ENCODE data around the gene MMP12.
A peak's percentile ranks its signal among the peaks of the same experiment; 100 is the strongest.

The MMP12 gene

GRCh38 chr11:102850973-102851745 is 23.6 kb downstream of the MMP12 start:
- DNase-seq (ENCODE audit: low read depth): peak; percentile 92

DNA sequence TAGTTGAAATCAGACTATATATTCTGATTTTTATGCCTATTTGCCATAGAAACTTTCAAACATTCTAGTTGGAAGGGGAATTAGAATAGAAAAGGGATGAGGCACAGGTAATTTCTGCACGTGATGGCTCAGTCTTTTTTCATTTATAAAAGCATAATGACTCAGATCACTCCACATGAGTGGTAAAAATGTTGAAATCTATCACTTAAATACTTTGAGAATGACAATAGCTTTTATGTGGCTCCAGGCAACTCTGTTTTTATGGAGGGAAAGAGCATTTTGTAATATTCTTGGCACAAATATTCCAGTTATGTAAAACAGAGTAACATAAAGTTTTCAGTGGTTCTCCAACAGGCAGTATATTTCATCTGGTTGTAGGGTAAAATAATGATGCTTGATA is 25.5 kb downstream of the MMP12 start:
- peak; percentile 73 for DNase-seq (ENCODE audit: low read depth)

DNA sequence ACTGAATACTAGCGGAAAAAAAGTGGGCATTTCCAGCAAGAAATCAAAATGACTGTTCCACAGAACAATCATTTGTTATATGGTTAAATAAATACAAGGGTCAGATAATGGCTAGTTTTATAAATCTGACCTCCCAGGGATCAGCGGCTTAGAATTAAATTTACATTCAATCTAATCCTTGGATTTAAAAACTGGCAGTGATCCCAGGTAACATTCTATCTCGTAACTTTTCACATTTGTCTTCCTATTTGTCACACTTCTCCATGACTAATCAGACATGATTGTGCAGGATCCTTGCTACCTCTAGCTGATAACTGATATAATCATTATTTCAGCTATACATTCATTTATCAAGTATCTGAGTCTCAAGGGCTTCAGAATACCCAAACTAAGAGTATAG is 28.5 kb downstream of the MMP12 start:
- DNase-seq (ENCODE audit: low read depth): no peak

GRCh38 chr11:102843489-102843888 is 31.3 kb downstream of the MMP12 start, which contains the start of gene MMP3:
MMP3 (minus strand) TSS chr11:102843609; CDS start chr11:102843546, 63 bp downstream.
- DNase-seq (ENCODE audit: low read depth): peak; percentile 59

DNA sequence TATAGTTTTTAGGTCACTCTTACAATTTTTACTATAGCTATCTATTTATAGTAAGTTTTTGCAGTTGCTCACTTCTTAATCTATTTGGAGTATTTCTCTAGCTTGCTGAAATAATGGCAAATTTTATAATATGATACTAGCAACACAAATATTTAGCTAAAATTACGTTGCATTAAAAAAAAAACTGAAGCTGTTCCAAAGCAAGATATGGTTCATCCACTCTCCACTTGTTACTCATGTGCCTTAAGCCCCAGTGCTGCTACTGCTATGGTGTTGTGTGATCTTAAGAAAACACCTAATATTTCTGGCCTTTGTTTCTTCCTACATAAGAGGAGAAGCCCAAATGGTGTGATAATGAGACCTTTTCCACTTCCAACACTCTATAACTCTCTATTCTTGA is 31.9 kb downstream of the MMP12 start:
- DNase-seq (ENCODE audit: low read depth): no peak

GRCh38 chr11:102840018-102840417 is 34.8 kb downstream of the MMP12 start:
- no peak for DNase-seq (ENCODE audit: low read depth)

- no peak for DNase-seq (ENCODE audit: low read depth)
Observed at GRCh38 chr11:102837646-102838045, 37.1 kb downstream of the MMP12 start.

- no peak for DNase-seq (ENCODE audit: low read depth)
Observed at GRCh38 chr11:102837156-102837555, 37.6 kb downstream of the MMP12 start.

DNA sequence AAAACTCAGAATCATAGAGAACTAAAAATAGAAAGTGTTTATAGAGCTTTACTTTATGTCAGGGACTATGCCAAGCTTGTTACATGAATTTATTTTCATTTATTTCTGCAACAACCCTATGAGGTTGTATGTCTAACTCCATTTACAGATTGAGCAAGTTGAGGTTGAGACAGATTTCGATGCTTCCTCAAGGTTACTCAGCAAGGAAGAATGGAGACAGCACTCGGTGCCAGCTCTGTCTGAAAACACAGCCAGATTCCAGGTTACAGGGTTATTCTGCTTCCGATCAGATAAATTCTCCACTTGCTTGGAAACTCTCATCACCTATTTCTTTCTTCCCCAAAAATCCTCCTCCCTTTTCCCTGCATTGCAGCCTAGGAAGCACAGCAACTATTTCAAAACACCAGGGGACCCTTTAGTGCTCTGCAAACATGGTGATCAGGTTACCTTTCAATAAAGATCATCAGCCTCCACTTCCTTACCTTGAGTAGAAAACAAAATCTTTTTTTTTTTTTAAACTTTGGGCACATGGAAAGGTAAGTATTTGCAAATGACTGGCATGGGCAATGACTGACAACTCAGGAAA is 38.4 kb downstream of the MMP12 start:
- peak; percentile 59 for DNase-seq (ENCODE audit: low read depth)

- no peak for DNase-seq (ENCODE audit: low read depth)
Observed at GRCh38 chr11:102833731-102834130, 41.1 kb downstream of the MMP12 start.

- no peak for DNase-seq (ENCODE audit: low read depth)
Observed at GRCh38 chr11:102832612-102833011, 42.2 kb downstream of the MMP12 start.

DNA sequence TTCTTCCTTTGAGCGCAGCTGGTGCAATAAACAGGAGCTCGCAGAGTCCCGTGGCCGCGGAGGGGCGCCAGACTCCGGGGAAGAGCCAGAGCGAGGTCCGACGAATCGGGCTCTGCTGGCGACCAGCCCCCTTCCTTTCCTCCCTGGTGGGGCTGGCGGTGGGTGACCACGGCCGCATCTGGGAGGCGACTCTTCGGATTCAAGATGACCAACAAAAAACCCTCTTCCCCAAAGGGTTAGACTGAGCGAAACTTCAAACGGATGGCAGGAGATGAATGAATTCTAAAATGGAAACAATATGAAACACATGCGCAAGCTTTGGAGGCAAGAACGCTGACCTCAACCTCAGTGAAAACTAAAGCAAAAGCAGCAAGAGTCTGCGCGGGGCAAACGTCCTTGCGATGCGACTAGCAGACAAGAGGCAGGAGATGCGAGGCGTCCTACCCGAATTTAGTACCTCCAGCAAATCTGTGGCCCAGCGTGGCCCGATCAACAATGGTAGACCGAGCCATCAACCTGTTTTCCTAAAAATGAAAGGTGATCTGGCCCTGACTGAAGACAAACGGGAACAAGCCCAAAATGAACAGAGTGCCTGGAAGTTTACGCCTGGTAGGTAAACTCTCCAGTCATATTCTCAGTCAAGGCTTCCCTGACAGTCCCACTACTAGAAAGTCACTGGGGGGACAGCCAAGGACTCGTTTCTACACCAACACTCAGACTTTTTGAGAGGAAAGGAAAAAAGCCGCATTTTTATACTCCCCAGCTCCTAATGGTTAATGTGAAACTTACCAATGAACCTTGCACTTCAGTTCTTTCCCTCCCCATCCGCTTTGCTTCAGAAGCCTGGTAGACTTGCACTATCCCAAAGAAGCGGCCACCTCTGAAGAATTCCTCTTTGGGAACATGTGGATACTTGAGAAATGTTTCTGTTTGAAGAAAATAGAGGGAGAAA is 43.0 kb downstream of the MMP12 start:
- peak; percentile 62 for DNase-seq (ENCODE audit: low read depth)

GRCh38 chr11:102831128-102831488 is 43.7 kb downstream of the MMP12 start:
- DNase-seq (ENCODE audit: low read depth): no peak

GRCh38 chr11:102830001-102830727 is 44.6 kb downstream of the MMP12 start:
- DNase-seq (ENCODE audit: low read depth): no peak

DNA sequence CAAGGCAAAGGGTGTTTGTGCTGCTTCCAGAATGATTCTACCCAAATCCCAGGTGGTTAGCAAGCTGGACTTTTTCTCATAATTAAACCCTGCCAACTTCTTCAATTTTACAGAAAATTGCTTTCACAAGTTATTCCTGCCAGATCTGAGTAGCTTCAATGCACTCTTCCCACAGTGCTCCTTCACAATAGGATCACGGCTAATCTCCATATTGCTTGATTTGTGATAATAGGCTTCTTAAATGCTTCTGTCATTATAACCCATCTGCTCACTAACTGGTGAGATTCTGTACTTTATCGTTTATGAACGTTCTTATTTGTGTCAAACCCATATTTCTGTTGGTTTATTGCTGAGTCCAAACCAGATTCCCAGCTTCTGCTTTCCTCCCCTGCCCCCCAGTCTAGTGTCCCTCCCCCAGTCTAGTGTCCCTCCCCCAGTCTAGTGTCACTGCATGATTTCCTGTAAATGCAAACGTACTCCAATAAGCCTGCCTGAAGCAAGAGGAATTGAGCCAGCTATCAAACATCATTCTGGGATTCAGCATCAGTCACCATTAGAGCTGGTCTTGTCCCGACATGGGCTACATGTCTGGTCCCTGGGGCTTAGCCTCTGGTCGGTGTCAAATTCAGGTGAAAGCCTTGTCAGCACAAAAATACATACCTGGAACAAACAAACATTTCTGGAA is 45.3 kb downstream of the MMP12 start:
- no peak for DNase-seq (ENCODE audit: low read depth)

DNA sequence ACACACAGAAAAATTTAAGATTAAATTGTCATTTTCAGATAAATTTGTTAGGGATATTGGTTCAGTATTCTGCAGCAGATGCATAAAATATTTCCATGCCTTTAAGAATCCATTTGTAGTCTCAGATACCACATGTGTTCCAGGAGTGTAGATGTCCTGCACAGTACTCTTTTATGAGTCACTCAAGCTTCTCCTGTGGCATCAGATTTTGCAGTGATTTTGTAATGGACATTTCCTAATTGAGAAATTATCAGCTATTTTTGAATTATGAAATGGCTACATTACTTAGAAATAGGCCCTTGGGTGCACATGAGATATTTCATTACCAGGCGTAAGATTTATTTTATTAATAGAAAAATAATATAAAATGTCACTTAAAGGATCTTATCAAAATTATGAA is 50.2 kb downstream of the MMP12 start:
- DNase-seq (ENCODE audit: low read depth): no peak

GRCh38 chr11:102819491-102819890 is 55.3 kb downstream of the MMP12 start:
- DNase-seq (ENCODE audit: low read depth): no peak

DNA sequence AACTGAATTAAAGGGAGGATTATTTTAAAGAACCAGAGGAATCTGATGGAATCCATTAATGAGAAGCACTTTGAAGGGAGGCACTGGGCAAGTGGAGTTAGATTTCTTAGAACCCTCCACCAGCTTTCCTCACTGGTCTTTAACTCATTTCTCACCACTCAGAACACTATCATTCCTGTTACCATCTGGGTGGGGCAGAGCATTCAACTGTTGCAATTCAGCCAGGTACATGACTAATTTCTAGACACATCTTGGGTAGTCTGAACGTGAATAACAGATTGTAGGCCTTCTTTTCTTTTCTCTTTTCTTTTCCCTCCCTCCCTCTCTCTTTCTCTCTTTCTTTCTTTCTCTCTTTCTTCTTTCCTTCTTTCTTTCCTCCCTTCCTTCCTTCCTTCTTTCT is 61.3 kb downstream of the MMP12 start:
- DNase-seq (ENCODE audit: low read depth): no peak

Measured in GM04504 (cell line).